Ascending aorta (tissue), 2 donors: Measurements from ENCODE around the gene HIP1R. TPM values are rescaled to one million over a fixed set of nuclear protein-coding genes. Genes with fewer than 3 reads are reported as not detected.
"Not testable (repeated sequence)": the region's sequence is repeated elsewhere in the genome, so short reads cannot be mapped to it uniquely, and the experiment has no call there.

Source experiments
- DNase-seq, 2 donors: peaks; one replicate each; pipeline ENCODE4 v3.0.0-alpha.2; 2019; ENCODE audit warnings: low spot score in 2 of 2
- H3K27ac ChIP-seq, 2 donors: fragments of 200-600 bp; sonication (generic); one replicate each; pipeline ENCODE4 v1.5.1; 2016 to 2017; ENCODE audit warnings: mild to moderate bottlenecking in 1 of 2
- H3K27me3 ChIP-seq: fragments of 200-600 bp; sonication (generic); one replicate; pipeline ENCODE4 v1.5.1; 2017
- H3K36me3 ChIP-seq, 2 donors: fragments of 200-600 bp; sonication (generic); one replicate each; pipeline ENCODE4 v1.5.1; 2016
- H3K4me1 ChIP-seq, 2 donors: fragments of 200-600 bp; sonication (generic); one replicate each; pipeline ENCODE4 v1.5.1; 2016 to 2017; ENCODE audit warnings: mild to moderate bottlenecking in 1 of 2
- H3K4me3 ChIP-seq, 2 donors: fragments of 200-600 bp; sonication (generic); one replicate each; pipeline ENCODE4 v1.5.1; 2016 to 2017; ENCODE audit warnings: mild to moderate bottlenecking in 1 of 2
- H3K9me3 ChIP-seq, 2 donors: fragments of 200-600 bp; sonication (generic); one replicate each; pipeline ENCODE4 v1.5.1; 2016
- CTCF ChIP-seq, 3 experiments: fragments of 200-600 bp in 2 of 3; fragments of 450-650 bp in 1 of 3; sonication (generic) in 2 of 3; IDR thresholded peaks; one replicate each; pipeline ENCODE4 v1.5.1; 2016 to 2019; ENCODE audit warnings: antibody characterized with exemption in 3 of 3, mild to moderate bottlenecking in 1 of 3, moderate library complexity in 1 of 3
- intact Hi-C: fragments of 100-400 bp; cut with DNase I; formaldehyde crosslinking; loops from one replicate; pipeline ENCODE4 v1.15.1; 2023
- total RNA-seq: library from RNA; depleted of rRNA; stranded (reverse); fragments of >200 nt; gene quantifications from one replicate; pipeline ENCODE4 v1.1.0, GENCODE V29; 2016

Gene HIP1R
- total RNA-seq, 1 donor from 2014 or later, result 98.7 TPM

- Histone ChIP-seq H3K9me3 (no peaks in the 10 kb centered on the region), H3K27ac (no peak overlapping the region), H3K27me3 (no peaks in the 10 kb centered on the region), H3K4me3 (no peak overlapping the region), H3K4me1 (no peaks in the 10 kb centered on the region), H3K36me3 (no peaks in the 10 kb centered on the region)
- peak; percentile 64 to 74 (median 67) for TF ChIP-seq CTCF (IDR thresholded peaks at IDR 0.05)
- no peak for DNase-seq
- intact Hi-C loops, result loop anchor here (1.0 to 5.0 kb wide), 3 partner anchors 44 to 159 kb away; partner anchors contain the start of gene HIP1R
Measured at GRCh38 chr12:122793685-122794106, 41.6 kb upstream of the HIP1R start.

DNA sequence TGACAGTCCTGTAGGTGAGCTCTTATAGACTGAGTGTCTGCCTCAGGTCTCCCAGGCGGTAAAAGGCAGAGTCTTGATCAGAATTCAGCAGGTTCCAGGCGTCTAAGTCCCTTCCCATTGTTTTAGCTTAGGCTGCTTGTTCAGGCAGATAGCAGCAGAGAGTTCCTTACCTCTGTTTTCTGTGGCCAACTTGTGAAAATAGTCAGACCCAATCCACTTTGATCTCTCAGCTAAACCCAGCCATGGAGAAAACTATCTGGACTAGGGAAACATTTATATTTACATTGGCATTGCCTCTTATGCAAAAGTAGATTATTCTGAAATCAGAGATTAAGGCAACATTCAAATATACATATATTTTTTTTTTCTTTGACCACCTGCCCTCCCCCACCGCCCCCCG lies 39.5 kb upstream of the HIP1R start:
- Histone ChIP-seq H3K27me3 (no peaks in the 10 kb centered on the region), H3K27ac (no peak overlapping the region), H3K36me3 (no peaks in the 10 kb centered on the region), H3K9me3 (no peaks in the 10 kb centered on the region), H3K4me3 (no peak overlapping the region), H3K4me1 (no peaks in the 10 kb centered on the region)
- TF ChIP-seq CTCF (IDR thresholded peaks at IDR 0.05), result no peak
- intact Hi-C loops, result no loop called here
- DNase-seq, result no peak

DNA sequence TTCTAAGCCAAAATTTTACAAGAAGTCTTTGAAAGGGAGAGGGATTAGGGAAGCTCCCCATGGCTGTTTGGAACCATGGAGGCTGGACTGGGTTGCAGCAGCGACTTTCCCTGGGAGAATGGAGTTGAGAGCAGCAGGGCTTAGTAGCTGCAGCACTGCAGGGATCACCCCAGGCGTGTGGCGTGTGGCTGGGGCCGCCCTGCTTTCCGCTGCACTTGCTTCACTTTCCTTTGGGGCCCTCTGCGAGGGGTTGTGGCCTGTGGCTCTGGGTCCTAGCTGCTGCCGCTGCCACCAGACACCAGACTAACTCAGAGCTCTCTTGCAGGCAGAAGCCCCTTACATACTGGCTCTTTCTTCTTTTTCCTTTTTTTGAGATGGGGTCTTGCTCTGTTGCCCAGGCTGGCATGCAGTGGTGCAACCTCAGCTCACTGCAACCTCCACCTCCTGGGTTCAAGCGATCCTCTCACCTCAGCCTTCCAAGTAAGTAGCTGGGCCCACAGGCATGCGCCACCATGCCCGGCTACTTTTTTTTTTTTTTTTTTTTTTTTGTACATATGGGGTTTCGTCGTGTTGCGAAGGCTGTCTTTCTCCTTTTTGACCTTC lies 35.5 kb upstream of the HIP1R start:
- intact Hi-C loops, result no loop called here
- TF ChIP-seq CTCF (IDR thresholded peaks at IDR 0.05), result no peak
- DNase-seq, result no peak
- Histone ChIP-seq H3K4me3 (no peak overlapping the region), H3K9me3 (no peaks in the 10 kb centered on the region), H3K36me3 (no peaks in the 10 kb centered on the region), H3K27me3 (no peaks in the 10 kb centered on the region), H3K27ac (no peak overlapping the region), H3K4me1 (no peaks in the 10 kb centered on the region)

DNA sequence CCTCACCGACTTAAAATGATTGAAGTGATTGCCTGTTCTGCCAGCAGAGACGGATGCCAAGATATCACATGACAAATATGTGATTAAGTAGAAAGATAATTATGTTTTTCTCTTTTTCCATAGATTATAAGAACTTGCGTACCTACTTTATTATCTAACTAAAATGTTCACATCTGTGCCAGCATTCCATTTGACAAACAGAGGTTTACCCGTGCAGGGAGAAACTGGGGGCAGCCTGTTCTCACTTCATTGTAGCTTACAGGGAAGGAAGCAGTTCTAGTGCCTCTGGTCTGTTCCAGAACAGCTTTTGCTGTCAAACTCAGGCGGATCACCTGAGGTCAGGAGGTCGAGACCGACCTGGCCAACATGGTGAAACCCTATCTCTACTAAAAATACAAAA lies 31.3 kb upstream of the HIP1R start:
- H3K9me3 ChIP-seq, result no peaks in the 10 kb centered on the region
- no peak overlapping the region for H3K4me3 ChIP-seq
- TF ChIP-seq CTCF (IDR thresholded peaks at IDR 0.05), result no peak
- no peak overlapping the region for H3K27ac ChIP-seq
- no peak for DNase-seq
- H3K36me3 ChIP-seq, result no peaks in the 10 kb centered on the region
- H3K4me1 ChIP-seq, result no peaks in the 10 kb centered on the region
- no peaks in the 10 kb centered on the region for H3K27me3 ChIP-seq
- intact Hi-C loops, result no loop called here

GRCh38 chr12:122804957-122805356 lies 30.3 kb upstream of the HIP1R start:
- intact Hi-C loops, H3K9me3 ChIP-seq, DNase-seq, H3K4me1 ChIP-seq, H3K36me3 ChIP-seq, H3K27ac ChIP-seq, H3K4me3 ChIP-seq, H3K27me3 ChIP-seq: not testable (repeated sequence)

DNA sequence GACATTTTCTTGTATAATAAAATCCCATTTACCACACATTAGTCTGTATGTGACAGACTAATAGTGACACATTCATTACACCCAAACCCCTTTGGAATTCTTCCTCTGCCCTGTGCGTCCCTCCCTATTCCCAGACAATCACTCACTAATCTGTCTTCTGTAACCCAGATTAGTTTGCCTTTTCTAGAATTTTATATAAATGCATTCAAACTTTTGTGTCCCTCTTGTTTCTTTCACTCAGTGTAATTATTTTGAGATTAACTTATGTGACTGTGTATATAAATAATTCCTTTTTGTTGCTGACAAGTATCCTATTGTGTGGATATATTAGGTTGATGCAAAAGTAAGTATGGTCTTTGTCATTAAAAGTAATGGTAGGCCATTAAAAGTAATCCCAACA lies 27.6 kb upstream of the HIP1R start:
- intact Hi-C loops, result no loop called here
- no peak for TF ChIP-seq CTCF (IDR thresholded peaks at IDR 0.05)
- Histone ChIP-seq H3K27ac (no peak overlapping the region), H3K36me3 (no peaks in the 10 kb centered on the region), H3K4me1 (no peaks in the 10 kb centered on the region), H3K9me3 (no peaks in the 10 kb centered on the region), H3K4me3 (no peak overlapping the region), H3K27me3 (no peaks in the 10 kb centered on the region)
- DNase-seq, result no peak
